GM23338 (cell line): ENCODE data around the gene SCAF4. TPM values are rescaled to one million over a fixed set of nuclear protein-coding genes. Genes with fewer than 3 reads are reported as not detected.

Experiments
- ATAC-seq: fragments of 200-7000 bp; cut with Tn5 transposase; 3 replicates; pipeline ENCODE4 v1.9.1; 2020
- DNase-seq: peaks from one replicate; pipeline ENCODE4 v3.0.0-alpha.2; 2015; ENCODE audit warnings: low spot score
- H2AFZ ChIP-seq: fragments of 200-600 bp; sonication (generic); 2 replicates; pipeline ENCODE4 v1.8.0; 2016; ENCODE audit warnings: antibody characterized with exemption, mild to moderate bottlenecking, moderate library complexity
- H3F3A ChIP-seq: fragments of 200-600 bp; sonication (generic); replicated peaks from 2 replicates; pipeline ENCODE4 v1.8.0; 2017; ENCODE audit warnings: antibody characterized with exemption, mixed run types, low read depth
- H3K27ac ChIP-seq: fragments of 200-600 bp; sonication (generic); 2 replicates; pipeline ENCODE4 v1.6.1; 2016; ENCODE audit warnings: low read depth
- H3K27me3 ChIP-seq: fragments of 200-600 bp; sonication (generic); 2 replicates; pipeline ENCODE4 v1.8.0; 2016; ENCODE audit warnings: mild to moderate bottlenecking, mixed run types, moderate library complexity; ENCODE audit not compliant: insufficient read depth
- H3K36me3 ChIP-seq: fragments of 200-600 bp; sonication (generic); 2 replicates; pipeline ENCODE4 v1.8.0; 2016; ENCODE audit warnings: mild to moderate bottlenecking; ENCODE audit not compliant: insufficient read depth
- H3K4me1 ChIP-seq: fragments of 200-600 bp; sonication (generic); 2 replicates; pipeline ENCODE4 v1.8.0; 2016; ENCODE audit warnings: mild to moderate bottlenecking, moderate library complexity; ENCODE audit not compliant: insufficient read depth
- H3K4me2 ChIP-seq: fragments of 200-600 bp; sonication (generic); 2 replicates; pipeline ENCODE4 v1.7.1; 2017; ENCODE audit warnings: mixed run types
- H3K4me3 ChIP-seq: fragments of 200-600 bp; sonication (generic); 2 replicates; pipeline ENCODE4 v1.6.1; 2016; ENCODE audit warnings: mixed run types
- H3K79me2 ChIP-seq: fragments of 200-600 bp; sonication (generic); replicated peaks from 2 replicates; pipeline ENCODE4 v1.8.0; 2017; ENCODE audit warnings: mild to moderate bottlenecking; ENCODE audit not compliant: insufficient read depth
- H3K9me2 ChIP-seq: fragments of 200-600 bp; sonication (generic); 2 replicates; pipeline ENCODE4 v1.8.0; 2017; ENCODE audit not compliant: insufficient read depth
- H4K20me1 ChIP-seq: fragments of 200-600 bp; sonication (generic); replicated peaks from 2 replicates; pipeline ENCODE4 v1.8.0; 2017; ENCODE audit warnings: mild to moderate bottlenecking; ENCODE audit not compliant: insufficient read depth
- H3K27ac Mint-ChIP-seq: 2 replicates; pipeline ENCODE4 v1.8.0; 2020; ENCODE audit warnings: inconsistent platforms, mild to moderate bottlenecking, moderate library complexity, mixed read lengths
- H3K27me3 Mint-ChIP-seq: 3 replicates; pipeline ENCODE4 v1.8.0; 2022; ENCODE audit warnings: low read depth, mild to moderate bottlenecking, moderate library complexity, mixed read lengths, inconsistent platforms; ENCODE audit not compliant: insufficient read depth, poor library complexity
- H3K36me3 Mint-ChIP-seq: 3 replicates; pipeline ENCODE4 v1.8.0; 2021; ENCODE audit warnings: low read depth, mild to moderate bottlenecking, inconsistent platforms, moderate library complexity, mixed read lengths
- H3K4me1 Mint-ChIP-seq: 3 replicates; pipeline ENCODE4 v1.8.0; 2020; ENCODE audit warnings: mild to moderate bottlenecking, inconsistent platforms, mixed read lengths
- H3K4me3 Mint-ChIP-seq: 3 replicates; pipeline ENCODE4 v1.8.0; 2021; ENCODE audit warnings: moderate library complexity, mild to moderate bottlenecking, inconsistent platforms, mixed read lengths
- H3K9me3 Mint-ChIP-seq: 3 replicates; pipeline ENCODE4 v1.8.0; 2020; ENCODE audit warnings: moderate library complexity, mild to moderate bottlenecking, inconsistent platforms, mixed read lengths
- CREB1 ChIP-seq: fragments of 250-450 bp; sonication (Bioruptor Pico); IDR thresholded peaks from 2 replicates; pipeline ENCODE4 v1.5.0; 2020; ENCODE audit warnings: low read depth, mild to moderate bottlenecking, moderate library complexity
- NANOG ChIP-seq: IDR thresholded peaks from 2 replicates; pipeline ENCODE4 v1.6.1; 2016; ENCODE audit warnings: antibody characterized with exemption, borderline replicate concordance
- POLR2AphosphoS5 ChIP-seq: IDR thresholded peaks from 2 replicates; pipeline ENCODE4 v1.6.1; 2016; ENCODE audit warnings: antibody characterized with exemption, low read depth
- STAT1 ChIP-seq: IDR thresholded peaks from one replicate; pipeline ENCODE4 v1.6.1; 2016; ENCODE audit warnings: antibody characterized with exemption; ENCODE audit not compliant: unreplicated experiment
- ZNF114 ChIP-seq: fragments of 250-450 bp; sonication (Bioruptor Pico); IDR thresholded peaks from 2 replicates; pipeline ENCODE4 v1.5.0; 2020; ENCODE audit warnings: mild to moderate bottlenecking, moderate library complexity
- ZNF331 ChIP-seq: fragments of 250-450 bp; sonication (Bioruptor Pico); IDR thresholded peaks from 2 replicates; pipeline ENCODE4 v1.5.0; 2020; ENCODE audit warnings: low read depth, mild to moderate bottlenecking, moderate library complexity
- polyA plus RNA-seq: library from polyadenylated mRNA; unstranded; fragments of >200 nt; fragmentation: Nextera tagmentation; extraction: Ambion mirVana; gene quantifications from 2 replicates; pipeline ENCODE4 v1.2.1, GENCODE V29; 2016
- total RNA-seq: library from RNA; depleted of rRNA; stranded (reverse); fragments of >200 nt; shearing (Covaris generic); gene quantifications from 2 replicates; pipeline ENCODE4 v1.2.3, GENCODE V29; 2014
- TF ChIP-seq, protein P1 (sequence below): IDR thresholded peaks from 2 replicates; pipeline ENCODE4 v1.6.1; 2016; ENCODE audit warnings: antibody characterized with exemption
- TF ChIP-seq, protein P2 (sequence below): fragments of 250-450 bp; sonication (Bioruptor Pico); IDR thresholded peaks from 2 replicates; pipeline ENCODE4 v1.5.0; 2020; ENCODE audit warnings: mild to moderate bottlenecking, moderate library complexity
- TF ChIP-seq, protein P3 (sequence below): IDR thresholded peaks from one replicate; pipeline ENCODE4 v1.6.1; 2018; ENCODE audit warnings: antibody characterized with exemption; ENCODE audit not compliant: unreplicated experiment

SCAF4 gene
- total and polyA plus RNA-seq, 2 experiments from 2014 or later, result 29.7 to 45.8 TPM

DNA sequence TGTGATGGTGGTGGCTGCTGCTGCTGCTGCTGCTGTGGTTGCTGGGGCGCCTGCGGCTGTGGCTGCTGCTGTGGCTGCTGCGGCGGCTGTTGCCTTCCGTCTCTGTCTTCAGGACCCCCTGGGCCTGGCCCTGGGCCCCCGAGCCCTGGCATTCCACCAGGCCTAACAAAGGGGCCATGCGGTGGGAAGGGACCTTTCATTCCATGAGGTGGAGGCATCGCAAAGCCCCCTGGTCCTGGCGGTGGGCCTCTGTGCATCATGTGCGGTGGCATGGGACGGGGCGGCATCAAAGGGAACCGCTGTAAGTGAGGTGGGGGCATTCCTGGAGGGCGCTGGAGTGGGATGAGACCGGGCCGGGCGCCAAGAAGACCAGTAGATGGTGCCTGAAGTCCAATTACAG is 60.0 kb downstream of the SCAF4 start:
- ATAC-seq (peak; percentile 60), DNase-seq (no peak)
- no peak overlapping the region for H3K4me2 ChIP-seq
- H3K9me2 ChIP-seq, result no peaks in the 10 kb centered on the region
- Mint-ChIP-seq H3K27ac (peak overlapping the region; percentile 2; the same call in 1 of the 2 replicates), H3K9me3 (no peaks in the 10 kb centered on the region), H3K4me3 (no peak overlapping the region), H3K36me3 (peaks cover 25% of the 10 kb centered on the region; the same call in 2 of the 3 replicates), H3K4me1 (peaks cover 43% of the 10 kb centered on the region), H3K27me3 (peaks cover 2% of the 10 kb centered on the region)
- H3K79me2 ChIP-seq, result no peaks in the 10 kb centered on the region
- no peak overlapping the region for H2AFZ ChIP-seq
- TF ChIP-seq POLR2AphosphoS5 (peak; percentile 2; the same call in 1 of the 2 replicates), CREB1 (CRISPR knock-in tag) (no peak)
- H4K20me1 ChIP-seq, result peaks cover 5% of the 10 kb centered on the region; the same call in 1 of the 2 replicates
- peaks cover 22% of the 10 kb centered on the region for H3K4me1 ChIP-seq
- no peak overlapping the region for H3K4me3 ChIP-seq
- no peaks in the 10 kb centered on the region for H3F3A ChIP-seq
- H3K27me3 ChIP-seq, result no peaks in the 10 kb centered on the region
- H3K27ac ChIP-seq, result 0 out of 2 replicates have a peak overlapping the region, but pooled peaks have one; percentile 28
- peaks cover 11% of the 10 kb centered on the region; the same call in 1 of the 2 replicates for H3K36me3 ChIP-seq

DNA sequence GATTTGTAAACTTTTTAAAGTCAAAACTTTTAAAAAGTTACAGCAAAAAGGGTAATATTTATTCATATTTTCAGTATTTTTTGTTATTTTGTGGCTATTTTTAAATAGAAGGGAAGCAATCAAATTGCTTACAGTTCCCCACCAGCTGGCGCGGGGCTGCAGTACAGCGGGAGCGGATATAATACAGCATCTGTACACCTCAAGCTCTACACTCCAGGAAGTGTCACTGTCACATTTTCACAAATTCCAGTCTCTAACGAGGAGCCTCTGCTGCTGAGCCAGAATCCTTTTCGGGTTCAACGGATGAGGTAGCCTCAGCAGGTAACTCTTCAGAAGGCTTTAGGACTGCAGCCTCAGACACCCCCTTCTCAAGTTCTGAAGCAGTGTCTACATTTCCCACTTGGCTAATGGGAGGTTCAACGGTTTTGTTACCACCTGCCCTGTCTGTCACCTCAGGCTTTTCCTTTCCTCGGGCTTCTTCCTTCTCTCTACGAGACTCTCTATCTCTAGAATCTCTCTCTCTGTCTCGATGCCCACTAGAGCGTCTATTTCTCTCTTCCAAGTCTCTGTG is 60.7 kb downstream of the SCAF4 start:
- no peak overlapping the region for H3K4me3 ChIP-seq
- H3F3A ChIP-seq, result no peaks in the 10 kb centered on the region
- Mint-ChIP-seq H3K27ac (peak overlapping the region; percentile 2), H3K9me3 (no peaks in the 10 kb centered on the region), H3K36me3 (peaks cover 32% of the 10 kb centered on the region), H3K27me3 (peaks cover 2% of the 10 kb centered on the region), H3K4me1 (peaks cover 50% of the 10 kb centered on the region), H3K4me3 (no peak overlapping the region)
- DNase-seq (no peak), ATAC-seq (peak; percentile 15)
- peaks cover 17% of the 10 kb centered on the region; the same call in 1 of the 2 replicates for H3K36me3 ChIP-seq
- H3K4me1 ChIP-seq, result peaks cover 22% of the 10 kb centered on the region
- H3K9me2 ChIP-seq, result no peaks in the 10 kb centered on the region
- H3K27me3 ChIP-seq, result no peaks in the 10 kb centered on the region
- peak overlapping the region; percentile 28; the same call in 1 of the 2 replicates for H3K27ac ChIP-seq
- no peak overlapping the region for H3K4me2 ChIP-seq
- H3K79me2 ChIP-seq, result peaks cover under 1% of the 10 kb centered on the region; the same call in 1 of the 2 replicates
- peaks cover 5% of the 10 kb centered on the region; the same call in 1 of the 2 replicates for H4K20me1 ChIP-seq
- H2AFZ ChIP-seq, result no peak overlapping the region
- TF ChIP-seq ZNF114 (CRISPR knock-in tag) (no peak), NANOG (no peak), STAT1 (no peak), POLR2AphosphoS5 (no peak), ZNF331 (no peak)
- TF ChIP-seq, protein P1, sequence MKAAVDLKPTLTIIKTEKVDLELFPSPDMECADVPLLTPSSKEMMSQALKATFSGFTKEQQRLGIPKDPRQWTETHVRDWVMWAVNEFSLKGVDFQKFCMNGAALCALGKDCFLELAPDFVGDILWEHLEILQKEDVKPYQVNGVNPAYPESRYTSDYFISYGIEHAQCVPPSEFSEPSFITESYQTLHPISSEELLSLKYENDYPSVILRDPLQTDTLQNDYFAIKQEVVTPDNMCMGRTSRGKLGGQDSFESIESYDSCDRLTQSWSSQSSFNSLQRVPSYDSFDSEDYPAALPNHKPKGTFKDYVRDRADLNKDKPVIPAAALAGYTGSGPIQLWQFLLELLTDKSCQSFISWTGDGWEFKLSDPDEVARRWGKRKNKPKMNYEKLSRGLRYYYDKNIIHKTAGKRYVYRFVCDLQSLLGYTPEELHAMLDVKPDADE, result no peak
- TF ChIP-seq, protein P2, sequence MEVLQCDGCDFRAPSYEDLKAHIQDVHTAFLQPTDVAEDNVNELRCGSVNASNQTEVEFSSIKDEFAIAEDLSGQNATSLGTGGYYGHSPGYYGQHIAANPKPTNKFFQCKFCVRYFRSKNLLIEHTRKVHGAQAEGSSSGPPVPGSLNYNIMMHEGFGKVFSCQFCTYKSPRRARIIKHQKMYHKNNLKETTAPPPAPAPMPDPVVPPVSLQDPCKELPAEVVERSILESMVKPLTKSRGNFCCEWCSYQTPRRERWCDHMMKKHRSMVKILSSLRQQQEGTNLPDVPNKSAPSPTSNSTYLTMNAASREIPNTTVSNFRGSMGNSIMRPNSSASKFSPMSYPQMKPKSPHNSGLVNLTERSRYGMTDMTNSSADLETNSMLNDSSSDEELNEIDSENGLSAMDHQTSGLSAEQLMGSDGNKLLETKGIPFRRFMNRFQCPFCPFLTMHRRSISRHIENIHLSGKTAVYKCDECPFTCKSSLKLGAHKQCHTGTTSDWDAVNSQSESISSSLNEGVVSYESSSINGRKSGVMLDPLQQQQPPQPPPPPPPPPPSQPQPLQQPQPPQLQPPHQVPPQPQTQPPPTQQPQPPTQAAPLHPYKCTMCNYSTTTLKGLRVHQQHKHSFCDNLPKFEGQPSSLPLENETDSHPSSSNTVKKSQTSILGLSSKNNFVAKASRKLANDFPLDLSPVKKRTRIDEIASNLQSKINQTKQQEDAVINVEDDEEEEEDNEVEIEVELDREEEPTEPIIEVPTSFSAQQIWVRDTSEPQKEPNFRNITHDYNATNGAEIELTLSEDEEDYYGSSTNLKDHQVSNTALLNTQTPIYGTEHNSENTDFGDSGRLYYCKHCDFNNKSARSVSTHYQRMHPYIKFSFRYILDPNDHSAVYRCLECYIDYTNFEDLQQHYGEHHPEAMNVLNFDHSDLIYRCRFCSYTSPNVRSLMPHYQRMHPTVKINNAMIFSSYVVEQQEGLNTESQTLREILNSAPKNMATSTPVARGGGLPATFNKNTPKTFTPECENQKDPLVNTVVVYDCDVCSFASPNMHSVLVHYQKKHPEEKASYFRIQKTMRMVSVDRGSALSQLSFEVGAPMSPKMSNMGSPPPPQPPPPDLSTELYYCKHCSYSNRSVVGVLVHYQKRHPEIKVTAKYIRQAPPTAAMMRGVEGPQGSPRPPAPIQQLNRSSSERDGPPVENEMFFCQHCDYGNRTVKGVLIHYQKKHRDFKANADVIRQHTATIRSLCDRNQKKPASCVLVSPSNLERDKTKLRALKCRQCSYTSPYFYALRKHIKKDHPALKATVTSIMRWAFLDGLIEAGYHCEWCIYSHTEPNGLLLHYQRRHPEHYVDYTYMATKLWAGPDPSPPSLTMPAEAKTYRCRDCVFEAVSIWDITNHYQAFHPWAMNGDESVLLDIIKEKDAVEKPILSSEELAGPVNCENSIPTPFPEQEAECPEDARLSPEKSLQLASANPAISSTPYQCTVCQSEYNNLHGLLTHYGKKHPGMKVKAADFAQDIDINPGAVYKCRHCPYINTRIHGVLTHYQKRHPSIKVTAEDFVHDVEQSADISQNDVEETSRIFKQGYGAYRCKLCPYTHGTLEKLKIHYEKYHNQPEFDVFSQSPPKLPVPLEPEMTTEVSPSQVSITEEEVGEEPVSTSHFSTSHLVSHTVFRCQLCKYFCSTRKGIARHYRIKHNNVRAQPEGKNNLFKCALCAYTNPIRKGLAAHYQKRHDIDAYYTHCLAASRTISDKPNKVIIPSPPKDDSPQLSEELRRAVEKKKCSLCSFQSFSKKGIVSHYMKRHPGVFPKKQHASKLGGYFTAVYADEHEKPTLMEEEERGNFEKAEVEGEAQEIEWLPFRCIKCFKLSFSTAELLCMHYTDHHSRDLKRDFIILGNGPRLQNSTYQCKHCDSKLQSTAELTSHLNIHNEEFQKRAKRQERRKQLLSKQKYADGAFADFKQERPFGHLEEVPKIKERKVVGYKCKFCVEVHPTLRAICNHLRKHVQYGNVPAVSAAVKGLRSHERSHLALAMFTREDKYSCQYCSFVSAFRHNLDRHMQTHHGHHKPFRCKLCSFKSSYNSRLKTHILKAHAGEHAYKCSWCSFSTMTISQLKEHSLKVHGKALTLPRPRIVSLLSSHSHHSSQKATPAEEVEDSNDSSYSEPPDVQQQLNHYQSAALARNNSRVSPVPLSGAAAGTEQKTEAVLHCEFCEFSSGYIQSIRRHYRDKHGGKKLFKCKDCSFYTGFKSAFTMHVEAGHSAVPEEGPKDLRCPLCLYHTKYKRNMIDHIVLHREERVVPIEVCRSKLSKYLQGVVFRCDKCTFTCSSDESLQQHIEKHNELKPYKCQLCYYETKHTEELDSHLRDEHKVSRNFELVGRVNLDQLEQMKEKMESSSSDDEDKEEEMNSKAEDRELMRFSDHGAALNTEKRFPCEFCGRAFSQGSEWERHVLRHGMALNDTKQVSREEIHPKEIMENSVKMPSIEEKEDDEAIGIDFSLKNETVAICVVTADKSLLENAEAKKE (CRISPR knock-in tag), result no peak
- TF ChIP-seq, protein P3, sequence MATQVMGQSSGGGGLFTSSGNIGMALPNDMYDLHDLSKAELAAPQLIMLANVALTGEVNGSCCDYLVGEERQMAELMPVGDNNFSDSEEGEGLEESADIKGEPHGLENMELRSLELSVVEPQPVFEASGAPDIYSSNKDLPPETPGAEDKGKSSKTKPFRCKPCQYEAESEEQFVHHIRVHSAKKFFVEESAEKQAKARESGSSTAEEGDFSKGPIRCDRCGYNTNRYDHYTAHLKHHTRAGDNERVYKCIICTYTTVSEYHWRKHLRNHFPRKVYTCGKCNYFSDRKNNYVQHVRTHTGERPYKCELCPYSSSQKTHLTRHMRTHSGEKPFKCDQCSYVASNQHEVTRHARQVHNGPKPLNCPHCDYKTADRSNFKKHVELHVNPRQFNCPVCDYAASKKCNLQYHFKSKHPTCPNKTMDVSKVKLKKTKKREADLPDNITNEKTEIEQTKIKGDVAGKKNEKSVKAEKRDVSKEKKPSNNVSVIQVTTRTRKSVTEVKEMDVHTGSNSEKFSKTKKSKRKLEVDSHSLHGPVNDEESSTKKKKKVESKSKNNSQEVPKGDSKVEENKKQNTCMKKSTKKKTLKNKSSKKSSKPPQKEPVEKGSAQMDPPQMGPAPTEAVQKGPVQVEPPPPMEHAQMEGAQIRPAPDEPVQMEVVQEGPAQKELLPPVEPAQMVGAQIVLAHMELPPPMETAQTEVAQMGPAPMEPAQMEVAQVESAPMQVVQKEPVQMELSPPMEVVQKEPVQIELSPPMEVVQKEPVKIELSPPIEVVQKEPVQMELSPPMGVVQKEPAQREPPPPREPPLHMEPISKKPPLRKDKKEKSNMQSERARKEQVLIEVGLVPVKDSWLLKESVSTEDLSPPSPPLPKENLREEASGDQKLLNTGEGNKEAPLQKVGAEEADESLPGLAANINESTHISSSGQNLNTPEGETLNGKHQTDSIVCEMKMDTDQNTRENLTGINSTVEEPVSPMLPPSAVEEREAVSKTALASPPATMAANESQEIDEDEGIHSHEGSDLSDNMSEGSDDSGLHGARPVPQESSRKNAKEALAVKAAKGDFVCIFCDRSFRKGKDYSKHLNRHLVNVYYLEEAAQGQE, result no peak
